Stimulated activated CD8-positive, alpha-beta memory T cell treated with anti-CD3 and anti-CD28 coated beads, Interleukin-15, amount 100 ng/mL, for 4 hours (primary cell): ENCODE measurements around the gene CASZ1.

Source experiments
- DNase-seq, 2 donors: peaks; one replicate each; pipeline ENCODE4 v3.0.0-alpha.2; 2020; ENCODE audit warnings: low read depth in 2 of 2

Gene CASZ1

DNA sequence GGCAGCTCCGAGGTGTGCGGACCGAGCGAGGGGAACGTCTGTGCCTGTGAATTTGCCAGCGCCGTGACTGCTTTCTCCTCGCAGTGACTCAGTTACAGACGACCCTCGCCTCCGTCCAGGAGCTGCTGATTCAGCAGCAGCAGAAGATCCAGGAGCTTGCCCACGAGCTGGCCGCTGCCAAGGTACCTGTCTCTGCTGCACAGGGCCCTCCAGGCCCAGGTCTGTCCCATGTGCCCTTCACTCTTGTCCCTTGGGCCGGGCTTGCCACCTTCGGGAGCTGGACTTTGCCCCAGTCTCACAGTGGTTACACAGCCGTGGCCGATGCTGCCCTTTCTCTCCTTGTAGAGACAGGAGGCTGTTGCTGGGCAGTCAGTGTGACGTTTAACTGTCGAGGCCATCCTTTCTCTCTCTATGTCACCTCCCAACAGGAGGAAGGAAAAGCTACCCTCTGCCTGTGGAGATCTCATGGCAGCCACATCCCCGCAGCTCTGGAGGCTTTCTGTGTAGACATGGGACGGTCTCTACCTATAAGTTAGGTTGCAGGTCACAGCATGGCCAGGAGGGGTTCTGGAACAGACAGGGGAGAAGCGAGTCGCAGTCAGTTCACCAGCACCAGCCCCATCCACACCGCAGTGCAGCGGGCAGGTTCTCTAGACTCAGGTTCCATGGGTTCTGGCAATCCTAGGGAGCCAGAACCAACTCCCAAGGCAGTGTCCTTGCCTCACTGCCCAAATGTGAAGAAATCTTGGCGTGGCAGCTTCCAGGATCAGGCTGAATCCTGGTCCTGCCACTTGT lies 172.0 kb downstream of the CASZ1 start:
- no peak for DNase-seq

GRCh38 chr1:10623686-10624145 lies 172.7 kb downstream of the CASZ1 start:
- no peak for DNase-seq

- no peak for DNase-seq
Measured at GRCh38 chr1:10622910-10623685, 173.3 kb downstream of the CASZ1 start.

GRCh38 chr1:10621906-10622305 lies 174.5 kb downstream of the CASZ1 start:
- no peak for DNase-seq

- no peak for DNase-seq
Measured at GRCh38 chr1:10620776-10621175, 175.7 kb downstream of the CASZ1 start.

- no peak for DNase-seq
Measured at GRCh38 chr1:10617931-10618885, 178.2 kb downstream of the CASZ1 start.

GRCh38 chr1:10617318-10617717 lies 179.1 kb downstream of the CASZ1 start:
- DNase-seq: no peak

DNA sequence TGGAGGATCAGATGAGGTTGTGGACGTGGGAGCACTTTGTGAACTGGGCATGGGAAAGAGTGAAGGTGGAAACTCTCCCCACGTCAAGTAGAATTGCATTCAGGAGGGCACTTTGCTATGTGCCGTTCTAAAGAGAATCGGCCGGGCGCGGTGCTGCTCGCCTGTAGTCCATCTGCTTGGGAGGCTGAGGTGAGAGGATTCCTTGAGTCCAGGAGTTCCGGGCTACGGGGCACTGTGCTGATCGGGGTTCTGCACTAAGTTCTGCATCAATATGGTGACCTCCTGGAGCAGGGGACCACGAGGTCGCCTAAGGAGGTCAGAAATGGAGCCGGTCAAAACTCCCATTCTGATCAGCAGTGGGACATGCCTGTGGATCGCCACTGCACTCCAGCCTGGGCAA lies 179.8 kb downstream of the CASZ1 start:
- DNase-seq: no peak

- DNase-seq: no peak
Measured at GRCh38 chr1:10615932-10616671, 180.3 kb downstream of the CASZ1 start.

DNA sequence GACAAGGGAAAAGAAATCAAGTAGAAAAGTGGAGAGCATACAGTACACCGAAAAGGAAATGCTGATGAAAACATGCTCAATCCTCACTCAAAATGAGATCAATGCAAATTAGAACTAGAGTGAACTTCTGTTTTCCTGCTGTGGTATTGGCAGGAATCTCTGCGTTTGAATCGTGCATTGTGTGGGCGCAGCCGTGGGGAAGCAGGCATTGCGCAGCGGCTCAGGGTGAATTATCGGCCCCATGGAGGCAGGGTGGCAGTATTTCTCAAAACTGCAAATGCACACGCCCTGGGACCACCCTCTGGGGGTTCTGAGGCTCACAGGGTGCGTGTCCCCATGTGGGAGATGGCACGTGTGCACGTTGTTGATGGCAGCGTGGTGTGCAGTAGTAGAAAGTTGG lies 181.1 kb downstream of the CASZ1 start:
- DNase-seq: no peak

DNA sequence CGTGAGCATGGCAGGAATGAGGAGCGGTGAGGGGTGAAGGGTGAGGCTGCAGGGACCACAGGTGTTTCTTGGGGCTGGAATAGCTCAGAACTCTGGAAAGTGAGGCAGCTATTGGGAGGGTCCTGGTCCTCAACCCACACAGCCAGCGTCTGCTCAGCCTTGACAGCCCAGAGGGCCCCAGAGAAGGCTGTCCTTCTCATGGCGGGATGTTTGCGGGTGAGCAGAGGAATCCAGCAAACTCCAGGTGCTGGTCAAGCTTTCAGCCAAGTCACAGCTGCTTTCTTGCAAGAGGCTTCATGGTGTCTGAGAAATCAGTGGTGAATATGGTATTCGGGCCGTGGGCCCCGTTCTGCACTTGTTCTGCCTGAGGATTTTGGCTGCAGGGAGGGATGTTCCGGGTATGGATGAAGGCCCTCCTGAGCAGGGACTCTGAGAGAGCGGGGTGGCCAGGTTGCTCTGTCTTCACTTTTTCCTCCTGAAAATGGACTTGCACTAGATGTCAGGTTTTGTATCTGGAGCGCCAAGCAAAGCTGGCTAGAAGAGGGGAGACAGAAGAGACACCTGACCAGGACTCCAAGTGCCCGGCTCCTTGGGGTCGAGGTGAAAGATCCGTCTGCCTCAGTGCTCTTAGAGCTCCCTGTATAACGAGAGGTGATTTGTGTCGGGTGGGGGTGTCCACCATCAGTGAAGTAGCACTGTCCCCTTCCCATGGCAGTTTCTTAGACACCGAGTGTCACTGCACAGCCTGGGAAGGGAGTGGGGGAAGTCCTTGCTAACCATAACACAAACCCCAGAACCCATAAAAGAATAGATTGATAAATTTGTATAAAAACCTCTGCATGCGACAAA lies 181.8 kb downstream of the CASZ1 start:
- DNase-seq: no peak

DNA sequence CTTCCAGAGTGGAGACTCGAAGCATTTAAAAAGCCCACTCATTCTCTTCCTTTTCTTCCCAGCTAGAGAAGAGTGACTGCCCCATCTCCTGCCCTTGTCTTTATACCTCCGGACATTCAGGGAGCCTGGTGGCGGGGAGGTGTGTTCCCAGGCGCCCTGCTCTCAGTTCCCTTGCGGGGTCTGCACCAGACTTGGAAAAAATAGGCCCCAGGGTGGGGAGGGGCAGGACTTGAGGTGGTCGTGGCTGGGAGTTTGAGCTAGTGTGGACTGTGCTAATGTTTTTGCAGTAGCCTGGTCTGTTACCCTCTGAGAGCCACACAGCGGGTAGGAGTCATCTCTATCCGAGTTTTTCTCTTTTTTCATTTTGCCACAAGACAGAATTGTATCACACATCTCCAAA lies 182.6 kb downstream of the CASZ1 start:
- DNase-seq: no peak

- no peak for DNase-seq
Measured at GRCh38 chr1:10613340-10613739, 183.1 kb downstream of the CASZ1 start.

DNA sequence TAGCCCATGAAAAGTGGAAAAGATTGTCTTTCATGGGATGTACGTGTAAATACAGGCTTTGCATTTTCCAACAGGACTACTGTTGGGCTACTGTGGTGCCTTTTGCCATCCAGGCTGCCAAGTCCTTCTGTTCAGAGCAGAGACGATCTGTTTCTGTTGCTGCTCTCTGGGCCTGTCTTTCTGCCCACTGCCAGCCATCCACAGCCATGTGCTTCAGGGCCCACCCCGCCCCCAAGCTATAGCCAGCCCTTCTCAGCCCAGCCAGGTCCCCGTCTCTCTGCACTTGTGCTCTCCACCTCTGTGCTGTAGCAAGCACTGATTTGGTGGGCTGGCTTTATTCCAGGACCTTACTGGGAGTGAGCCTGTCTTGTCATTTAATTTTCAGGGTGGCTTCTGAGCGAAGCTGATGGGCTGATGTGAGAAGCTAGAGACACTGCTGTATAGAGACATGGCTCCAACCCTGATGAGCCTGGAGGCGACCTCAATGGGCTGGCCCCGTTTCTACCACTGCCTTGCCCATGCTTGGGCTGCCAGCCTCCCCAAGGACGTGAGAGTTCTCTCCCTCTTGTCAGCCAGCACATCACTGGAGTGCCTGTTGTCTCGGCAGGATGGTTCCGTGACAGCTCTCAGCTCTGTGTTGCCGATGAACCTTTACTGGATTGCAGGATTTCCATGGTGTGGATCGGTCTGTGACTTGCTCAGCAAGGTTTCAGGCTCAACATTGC lies 183.8 kb downstream of the CASZ1 start:
- DNase-seq: no peak

DNA sequence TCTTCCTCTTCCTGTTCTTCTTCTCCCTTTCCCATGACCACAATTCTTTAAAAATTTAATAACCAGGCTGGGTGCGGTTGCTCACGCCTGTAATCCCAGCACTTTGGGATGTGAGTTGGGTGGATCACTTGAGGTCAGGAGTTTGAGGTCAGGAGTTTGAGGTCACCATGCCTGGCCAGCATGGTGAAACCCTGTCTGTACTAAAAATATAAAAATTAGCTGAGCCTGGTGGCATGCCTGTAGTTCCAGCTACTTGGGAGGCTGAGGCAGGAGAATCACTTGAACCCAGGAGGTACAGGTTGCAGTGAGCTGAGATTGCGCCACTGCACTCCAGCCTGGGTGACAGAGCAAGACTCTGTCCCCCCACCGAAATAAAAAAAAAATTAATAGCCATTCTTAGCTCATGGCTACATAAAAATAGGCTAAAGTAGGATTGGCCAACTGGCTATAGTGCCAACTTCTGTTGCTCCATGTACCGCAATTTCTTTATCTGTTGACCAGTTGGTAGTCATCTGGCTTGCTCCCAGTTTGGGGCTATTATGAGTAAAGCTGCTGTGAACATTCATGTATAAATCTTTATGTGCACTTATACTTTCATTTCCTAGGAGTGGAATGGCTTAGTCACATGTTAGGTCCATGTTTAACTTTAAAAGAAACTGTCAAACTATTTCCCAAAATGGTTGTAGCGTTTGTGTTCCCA lies 185.4 kb downstream of the CASZ1 start:
- DNase-seq: no peak

- DNase-seq: no peak
Measured at GRCh38 chr1:10608690-10609089, 187.8 kb downstream of the CASZ1 start.

- DNase-seq: no peak
Measured at GRCh38 chr1:10607228-10607627, 189.2 kb downstream of the CASZ1 start.

GRCh38 chr1:10606064-10606463 lies 190.4 kb downstream of the CASZ1 start:
- DNase-seq: no peak

DNA sequence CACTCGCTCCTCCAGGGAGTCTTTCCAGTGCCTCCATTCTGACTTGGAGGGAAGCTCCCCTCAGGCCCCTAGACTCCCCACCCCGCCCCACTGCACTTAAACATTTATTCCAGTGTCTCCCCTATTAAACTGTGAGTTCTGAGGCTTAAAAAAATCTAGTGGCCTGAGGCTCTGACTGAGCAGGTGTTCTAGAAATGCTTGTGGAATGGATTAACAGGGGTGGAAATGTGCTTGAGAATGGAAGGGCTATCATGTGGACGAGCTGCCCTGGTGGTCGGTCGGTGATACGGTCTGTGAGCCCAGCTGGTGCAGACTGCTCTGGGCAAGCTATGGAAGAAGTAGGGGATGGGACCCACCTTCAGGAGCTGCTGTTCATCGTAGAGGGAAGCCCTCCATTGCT lies 191.5 kb downstream of the CASZ1 start:
- no peak for DNase-seq
